Gastroesophageal sphincter (tissue), 4 donors: ENCODE results near the gene SPON2. TPM values are rescaled to one million over a fixed set of nuclear protein-coding genes. Genes with fewer than 3 reads are reported as not detected.
A peak's percentile ranks its signal among the peaks of the same experiment; 100 is the strongest.

Experiments used
- ATAC-seq: fragments of 150-250 bp; one replicate; pipeline ENCODE4 v1.9.1; 2016; ENCODE audit warnings: mild to moderate bottlenecking, moderate library complexity
- H3K27ac ChIP-seq, 4 donors: fragments of 200-600 bp; sonication (generic) in 3 of 4; 1 replicate in 3 of 4; 2 replicates in 1 of 4; pipeline ENCODE4 v1.5.1; 2016 to 2019
- H3K27me3 ChIP-seq: fragments of 200-600 bp; sonication (generic); one replicate; pipeline ENCODE4 v1.5.1; 2019
- H3K36me3 ChIP-seq, 2 donors: fragments of 200-600 bp; sonication (generic); one replicate each; pipeline ENCODE4 v1.5.1; 2019; ENCODE audit warnings: control low read depth in 1 of 2
- H3K4me1 ChIP-seq, 3 donors: fragments of 200-600 bp; sonication (generic); 1 replicate in 2 of 3; 2 replicates in 1 of 3; pipeline ENCODE4 v1.5.1; 2016 to 2019; ENCODE audit warnings: control low read depth in 2 of 3
- H3K4me3 ChIP-seq, 2 donors: fragments of 200-600 bp; sonication (generic); one replicate each; pipeline ENCODE4 v1.5.1; 2019; ENCODE audit warnings: mild to moderate bottlenecking in 1 of 2, moderate library complexity in 1 of 2
- H3K9me3 ChIP-seq, 3 donors: fragments of 200-600 bp; sonication (generic); one replicate each; pipeline ENCODE4 v1.5.1; 2017 to 2019; ENCODE audit warnings: control low read depth in 2 of 3
- CTCF ChIP-seq, 4 experiments: fragments of 200-600 bp in 2 of 4; fragments of 450-650 bp in 2 of 4; sonication (generic) in 1 of 4; IDR thresholded peaks; one replicate each; pipeline ENCODE4 v1.5.1; 2017 to 2019; ENCODE audit warnings: antibody characterized with exemption in 4 of 4, mild to moderate bottlenecking in 2 of 4, moderate library complexity in 2 of 4
- EP300 ChIP-seq: sonication (generic); formaldehyde crosslinking; IDR thresholded peaks from one replicate; pipeline ENCODE4 v1.6.1; 2017; ENCODE audit warnings: antibody characterized with exemption, mild to moderate bottlenecking
- POLR2A ChIP-seq, 2 donors: fragments of 450-650 bp; IDR thresholded peaks; one replicate each; pipeline ENCODE4 v1.6.1; 2017; ENCODE audit warnings: antibody characterized with exemption in 2 of 2, mild to moderate bottlenecking in 2 of 2, moderate library complexity in 1 of 2
- POLR2AphosphoS5 ChIP-seq: sonication (generic); formaldehyde crosslinking; IDR thresholded peaks from one replicate; pipeline ENCODE4 v1.6.1; 2017; ENCODE audit warnings: antibody characterized with exemption
- WGBS, 2 donors: methylation state at CpG; one replicate each; pipeline ENCODE4 v1.1.5; 2018; ENCODE audit warnings: low coverage in 1 of 2; 5-methylcytosine and 5-hydroxymethylcytosine counted together
- total RNA-seq, 4 donors: library from RNA; depleted of rRNA; stranded (reverse); fragments of >200 nt; gene quantifications; one replicate each; pipeline ENCODE4 v1.1.0, GENCODE V29; 2016

SPON2 gene
- total RNA-seq: 10 to 100 TPM; 16.3 to 72.5 (median 55.0) TPM

- H3K9me3 ChIP-seq: no peaks in the 10 kb centered on the region
- H3K4me3 ChIP-seq: peak within 1 kb of the TSS; percentile 24 to 54
- peak; percentile 37 for ATAC-seq
- peaks cover 49% of the 10 kb centered on the region for H3K27me3 ChIP-seq
- H3K36me3 ChIP-seq: no peaks in the 10 kb centered on the region
- H3K27ac ChIP-seq: peak within 1 kb of the TSS in 3 of 4 donors; percentile 67 to 81 (median 71)
- peaks cover 0 to 66% (median 30%) of the 10 kb centered on the region in 3 donors for H3K4me1 ChIP-seq
- 14 to 23% methylated on average over 11 to 14 of the region's 54 CpGs for WGBS, 2 donors
- TF ChIP-seq POLR2A (IDR thresholded peaks at IDR 0.05) (peak; percentile 51 to 52), CTCF (IDR thresholded peaks at IDR 0.05) (no peak)
Observed at GRCh38 chr4:1172228-1172851, at the start of gene SPON2. Gene SPON2 (minus strand): TSS chr4:1172583.

- H3K9me3 ChIP-seq: no peaks in the 10 kb centered on the region
- 88 to 89% methylated on average over 21 to 29 of the region's 33 CpGs for WGBS, 2 donors
- no peak overlapping the region for H3K4me3 ChIP-seq
- TF ChIP-seq CTCF (IDR thresholded peaks at IDR 0.05) (no peak), POLR2AphosphoS5 (no peak), POLR2A (IDR thresholded peaks at IDR 0.05) (no peak), EP300 (no peak)
- H3K27ac ChIP-seq: no peak overlapping the region
- H3K36me3 ChIP-seq: peaks cover 0 to 74% of the 10 kb centered on the region in 2 donors
- ATAC-seq: no peak
- H3K4me1 ChIP-seq: peaks cover 0 to 41% (median 2%) of the 10 kb centered on the region in 3 donors
- no peaks in the 10 kb centered on the region for H3K27me3 ChIP-seq
Observed at GRCh38 chr4:1221155-1221870, 48.9 kb upstream of the SPON2 start.

GRCh38 chr4:1220566-1220965 lies 48.2 kb upstream of the SPON2 start:
- Histone ChIP-seq H3K36me3 (peaks cover 0 to 74% of the 10 kb centered on the region in 2 donors), H3K27me3 (no peaks in the 10 kb centered on the region), H3K4me1 (peaks cover 0 to 41% (median 0%) of the 10 kb centered on the region in 3 donors), H3K9me3 (no peaks in the 10 kb centered on the region), H3K27ac (no peak overlapping the region), H3K4me3 (no peak overlapping the region)
- WGBS, 2 donors: 86 to 88% methylated on average over 8 to 11 of the region's 16 CpGs
- no peak for ATAC-seq
- TF ChIP-seq CTCF (IDR thresholded peaks at IDR 0.05): no peak

GRCh38 chr4:1219566-1219950 lies 47.2 kb upstream of the SPON2 start:
- Histone ChIP-seq H3K27me3 (no peaks in the 10 kb centered on the region), H3K4me1 (peaks cover 0 to 46% (median 7%) of the 10 kb centered on the region in 3 donors), H3K27ac (peak overlapping the region in 1 of 4 donors; percentile 27), H3K36me3 (peaks cover 0 to 74% of the 10 kb centered on the region in 2 donors), H3K4me3 (no peak overlapping the region), H3K9me3 (no peaks in the 10 kb centered on the region)
- WGBS, 2 donors: 93 to 94% methylated on average over 5 to 7 of the region's 7 CpGs
- TF ChIP-seq POLR2AphosphoS5 (no peak), EP300 (no peak), CTCF (IDR thresholded peaks at IDR 0.05) (no peak), POLR2A (IDR thresholded peaks at IDR 0.05) (no peak)
- no peak for ATAC-seq
